NCI-H1436 treated with DMSO at 0.1 percent for 48 hours (cell line): ENCODE data around the gene CEACAM4.
"Not testable (repeated sequence)": the region's sequence is repeated elsewhere in the genome, so short reads cannot be mapped to it uniquely, and the experiment has no call there.

Experiments
- DNase-seq: peaks from one replicate; lab custom pipeline; 2025; lab: John Stamatoyannopoulos, UW

Gene CEACAM4

DNA sequence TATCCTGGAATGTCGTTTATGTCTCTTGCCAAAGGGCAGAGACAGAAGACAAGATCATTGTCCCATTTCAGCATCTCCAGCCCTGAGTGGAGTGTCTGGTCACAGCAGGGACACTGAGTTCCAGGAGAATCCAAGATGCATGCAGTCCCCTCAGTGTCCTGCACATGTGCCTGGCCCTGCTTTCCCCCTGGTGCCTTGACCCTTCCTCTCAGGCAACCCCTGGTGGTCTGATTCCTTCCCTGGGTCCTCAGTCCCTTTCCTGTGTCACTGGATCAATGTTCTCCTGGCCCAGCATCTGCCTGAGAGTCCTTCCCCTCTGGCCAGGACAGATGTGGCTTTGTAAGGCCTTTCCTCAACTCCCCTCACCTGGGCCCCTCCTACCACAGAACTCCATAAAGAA lies 41.9 kb downstream of the CEACAM4 start:
- no peak for DNase-seq

DNA sequence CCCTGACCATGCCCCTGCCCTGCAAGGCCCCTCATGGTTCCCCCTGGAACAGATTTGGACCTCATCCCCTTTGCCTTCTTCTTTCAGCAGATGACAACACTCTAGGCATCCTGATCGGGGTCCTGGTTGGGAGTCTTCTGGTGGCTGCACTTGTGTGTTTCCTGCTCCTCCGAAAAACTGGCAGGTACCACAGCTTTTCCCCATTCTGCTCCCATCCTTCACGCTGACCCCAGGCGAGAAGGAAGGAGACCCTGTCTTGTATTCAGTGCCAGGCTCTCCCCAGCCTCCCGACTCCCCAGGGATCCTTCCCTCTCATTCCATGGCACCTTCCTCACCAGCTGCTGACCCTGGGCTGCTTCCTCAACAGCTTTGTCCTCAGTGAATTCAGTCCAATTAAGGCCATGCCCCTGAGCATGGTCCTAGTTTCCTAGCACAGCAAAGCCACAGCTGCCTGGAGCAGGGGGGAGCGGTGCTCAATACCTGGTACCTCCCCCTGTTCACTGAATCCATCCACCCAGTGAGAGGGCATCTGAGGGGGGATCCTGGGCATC lies 42.5 kb downstream of the CEACAM4 start:
- DNase-seq: no peak

DNA sequence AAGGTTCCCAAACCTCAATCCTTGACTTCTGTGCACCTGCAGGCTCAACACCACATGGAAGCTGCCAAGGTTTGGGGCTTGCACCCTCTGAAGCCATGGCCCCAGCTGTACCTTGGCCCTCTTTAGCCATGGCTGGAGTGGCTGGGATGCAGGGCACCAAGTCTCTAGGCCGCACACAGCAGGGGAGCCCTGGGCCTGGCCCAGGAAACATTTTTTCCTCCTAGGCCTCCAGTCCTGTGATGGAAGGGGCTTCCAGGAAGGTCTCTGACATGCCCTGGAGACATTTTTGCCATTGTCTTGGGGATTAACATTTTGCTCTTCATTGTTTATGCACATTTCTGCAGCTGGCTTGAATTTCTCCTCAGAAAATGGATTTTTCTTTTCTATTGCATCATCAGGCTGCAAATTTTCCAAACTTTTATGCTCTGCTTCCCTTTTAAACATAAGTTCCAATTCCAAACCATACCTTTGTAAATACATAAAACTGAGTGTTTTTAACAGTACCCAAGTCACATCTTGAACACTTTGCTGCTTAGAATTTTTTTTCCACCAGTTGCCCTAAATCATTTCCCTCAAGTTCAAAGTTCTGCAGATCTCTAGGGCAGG lies 44.2 kb downstream of the CEACAM4 start:
- not testable (repeated sequence) for DNase-seq

DNA sequence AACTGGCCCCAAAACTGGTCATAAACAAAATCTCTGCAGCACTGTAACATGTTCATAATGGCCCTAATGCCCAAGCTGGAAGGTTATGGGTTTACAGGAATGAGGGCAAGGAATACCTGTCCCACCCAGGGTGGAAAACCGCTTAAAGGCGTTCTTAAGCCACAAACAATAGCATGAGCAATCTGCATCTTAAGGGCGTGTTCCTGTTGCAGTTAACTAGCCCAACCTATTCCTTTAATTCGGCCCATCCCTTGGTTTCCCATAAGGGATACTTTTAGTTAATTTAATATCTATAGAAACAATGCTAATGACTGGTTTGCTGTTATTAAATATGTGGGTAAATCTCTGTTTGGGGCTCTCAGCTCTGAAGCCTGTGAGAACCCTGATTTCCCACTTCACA lies 45.8 kb downstream of the CEACAM4 start:
- not testable (repeated sequence) for DNase-seq

DNA sequence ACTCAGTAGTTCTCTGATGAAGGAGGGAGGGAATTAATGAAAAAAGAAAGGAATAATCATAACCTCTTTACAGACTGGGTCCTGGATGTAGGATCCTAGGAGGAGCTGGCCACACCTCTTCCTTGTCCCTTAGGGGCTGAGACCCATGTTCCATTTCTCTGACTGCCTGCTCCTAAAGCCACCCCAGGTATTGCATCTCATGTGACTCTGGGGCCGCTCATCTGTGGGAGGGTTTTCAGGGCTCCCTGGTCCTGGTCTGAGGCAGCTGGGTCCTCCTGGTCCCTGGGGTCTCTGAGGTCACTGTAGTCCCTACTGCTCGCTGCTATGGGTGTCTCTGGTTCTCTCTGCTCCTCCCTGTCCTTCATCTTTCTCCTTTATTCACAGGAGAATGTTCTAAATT lies 48.0 kb downstream of the CEACAM4 start:
- no peak for DNase-seq

DNA sequence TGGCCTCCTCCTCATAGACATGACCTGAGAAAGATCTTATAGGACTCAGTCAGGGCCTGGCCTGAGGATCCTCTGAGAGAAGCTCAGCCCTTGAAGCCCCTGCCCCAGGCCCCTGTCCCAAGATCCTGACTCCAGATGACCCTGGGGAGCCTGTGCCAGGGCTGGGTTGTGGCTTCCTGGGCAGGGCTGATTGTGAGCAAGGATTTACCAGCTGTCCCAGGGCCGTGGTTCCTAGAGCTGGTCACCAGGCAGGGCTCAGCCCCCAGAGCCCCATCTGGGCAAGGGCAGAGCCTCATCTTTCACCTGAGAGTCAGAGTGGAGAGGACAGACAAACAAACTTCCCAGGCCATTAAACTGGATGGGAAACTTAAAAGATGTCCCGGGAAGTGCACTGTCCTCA lies 49.0 kb downstream of the CEACAM4 start:
- DNase-seq: no peak

DNA sequence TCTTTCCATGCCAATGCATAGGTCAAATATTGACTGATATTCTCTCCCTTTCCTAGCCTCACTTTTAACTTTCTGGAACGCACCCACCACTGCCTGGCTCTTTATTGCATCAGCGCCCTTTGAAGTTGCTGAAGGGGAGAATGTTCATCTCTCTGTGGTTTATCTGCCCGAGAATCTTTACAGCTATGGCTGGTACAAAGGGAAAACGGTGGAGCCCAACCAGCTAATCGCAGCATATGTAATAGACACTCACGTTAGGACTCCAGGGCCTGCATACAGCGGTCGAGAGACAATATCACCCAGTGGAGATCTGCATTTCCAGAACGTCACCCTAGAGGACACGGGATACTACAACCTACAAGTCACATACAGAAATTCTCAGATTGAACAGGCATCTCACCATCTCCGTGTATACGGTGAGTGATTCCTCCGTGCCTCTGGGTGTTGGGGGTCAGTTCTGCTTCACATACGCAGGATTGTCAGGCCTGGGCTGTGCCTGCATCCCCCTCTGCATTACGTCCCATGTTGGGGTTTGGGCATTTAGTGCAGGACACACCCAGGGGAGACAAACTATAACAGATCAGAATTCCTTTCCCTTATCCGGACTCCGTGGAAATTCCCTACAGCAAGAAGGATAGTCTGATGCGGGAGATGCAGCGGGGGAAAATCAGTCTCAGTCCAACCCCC lies 49.6 kb downstream of the CEACAM4 start:
- DNase-seq: no peak

DNA sequence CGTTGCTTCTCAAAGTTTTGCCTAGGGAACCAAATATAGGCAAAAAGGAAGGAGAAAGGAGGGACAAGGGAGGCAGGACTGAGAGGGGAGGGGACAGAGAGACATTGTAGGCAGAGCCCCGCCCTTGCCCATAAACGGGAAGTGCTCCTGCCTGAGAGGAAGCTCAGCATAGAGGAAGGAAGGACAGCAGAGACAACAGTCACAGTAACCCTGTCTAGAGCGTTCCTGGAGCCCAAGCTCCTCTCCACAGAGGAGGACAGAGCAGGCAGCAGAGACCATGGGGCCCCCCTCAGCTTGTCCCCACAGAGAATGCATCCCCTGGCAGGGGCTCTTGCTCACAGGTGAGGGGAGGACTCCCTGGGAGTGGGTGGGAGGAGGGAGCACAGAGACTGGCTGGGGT lies 50.9 kb downstream of the CEACAM4 start, which contains the start of gene CEACAM21:
CEACAM21 (plus strand) TSS at position 169 of the 400 bp plus-strand sequence; CDS start at position 278, 109 bp downstream.
- DNase-seq: no peak

DNA sequence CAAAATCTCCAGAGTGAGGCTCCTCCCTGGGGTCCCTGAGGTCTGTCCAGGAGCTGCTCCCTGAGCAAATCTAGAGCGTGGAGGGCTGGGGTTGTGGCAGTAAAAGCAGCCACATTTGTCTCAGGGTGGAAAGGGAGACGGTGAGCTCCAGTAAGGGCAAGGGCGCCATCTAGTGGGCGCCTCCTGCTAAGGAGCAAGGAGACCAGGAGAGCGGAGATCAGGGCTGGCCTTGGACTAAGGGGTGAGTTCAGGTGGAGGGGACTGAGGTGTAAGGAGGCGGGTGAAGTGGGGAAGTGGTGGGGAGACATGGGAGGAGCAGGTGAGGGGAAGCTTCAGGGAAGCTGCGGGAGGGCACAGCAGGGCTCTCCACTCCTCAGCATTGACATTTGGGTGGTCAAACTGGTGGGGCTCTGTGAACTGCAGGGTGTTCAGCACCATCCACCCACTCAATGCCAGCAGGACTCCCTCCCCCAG lies 56.2 kb downstream of the CEACAM4 start:
- DNase-seq: no peak

DNA sequence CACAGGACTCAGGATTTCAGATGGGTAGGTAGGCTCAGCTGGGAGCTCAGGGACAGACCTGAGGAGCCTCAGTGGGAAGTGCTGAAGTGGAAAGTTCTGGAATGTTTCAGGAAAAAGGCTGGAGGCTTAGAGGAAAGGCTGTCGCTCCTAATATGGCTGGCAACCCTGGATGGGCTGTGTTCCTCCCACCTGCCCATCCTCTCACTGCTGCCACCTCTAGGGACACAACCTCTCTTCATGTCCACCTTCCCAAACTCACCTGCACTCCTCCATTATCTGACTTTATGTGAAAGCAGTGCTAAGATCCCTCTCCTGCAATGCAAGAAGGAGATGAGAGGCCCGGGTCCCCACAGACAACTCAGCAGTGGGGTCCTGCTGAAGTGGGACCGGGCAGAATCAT lies 56.7 kb downstream of the CEACAM4 start:
- DNase-seq: no peak

DNA sequence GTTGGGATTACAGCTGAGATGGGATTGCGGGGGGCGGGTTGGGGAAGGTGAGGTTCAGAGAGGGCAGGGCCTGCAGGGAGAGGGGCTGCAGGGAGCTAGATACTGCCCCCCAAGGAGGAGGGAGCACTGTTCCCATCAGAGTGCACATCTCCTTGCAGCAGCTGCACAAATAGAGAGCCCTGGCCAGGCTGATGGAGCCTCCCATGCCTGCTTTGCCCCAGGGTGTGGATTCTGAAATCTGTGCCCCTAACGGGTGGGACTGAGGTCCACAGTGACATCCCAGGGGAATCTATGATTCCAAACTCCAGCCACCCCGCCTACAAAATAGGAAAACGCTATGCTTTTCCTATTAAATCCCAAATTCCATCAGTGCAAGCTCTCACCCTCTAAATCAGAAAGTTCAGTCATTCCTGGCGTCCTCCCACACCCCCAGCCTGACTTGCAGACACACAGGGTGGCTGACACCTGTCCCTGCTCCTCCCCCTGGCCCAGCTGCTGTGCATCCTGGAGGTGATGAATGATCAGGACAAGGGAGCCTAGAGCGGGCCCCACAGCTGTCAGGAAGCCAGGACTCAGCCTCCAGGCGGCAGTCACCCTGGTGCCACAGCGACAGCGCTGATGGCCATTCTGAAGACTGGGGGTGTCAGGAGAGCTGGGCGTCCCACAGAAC lies 57.3 kb downstream of the CEACAM4 start:
- no peak for DNase-seq
